HG03378 (cell line): ENCODE data around the gene ACTN2.
"Not testable (repeated sequence)": the region's sequence is repeated elsewhere in the genome, so short reads cannot be mapped to it uniquely, and the experiment has no call there.

Source experiments
- ATAC-seq: cut with Tn5 transposase; IDR thresholded peaks from one replicate; pipeline ENCODE4 v1.9.1; 2021; ENCODE audit warnings: mild to moderate bottlenecking, moderate library complexity; ENCODE audit not compliant: unreplicated experiment

ACTN2 gene

DNA sequence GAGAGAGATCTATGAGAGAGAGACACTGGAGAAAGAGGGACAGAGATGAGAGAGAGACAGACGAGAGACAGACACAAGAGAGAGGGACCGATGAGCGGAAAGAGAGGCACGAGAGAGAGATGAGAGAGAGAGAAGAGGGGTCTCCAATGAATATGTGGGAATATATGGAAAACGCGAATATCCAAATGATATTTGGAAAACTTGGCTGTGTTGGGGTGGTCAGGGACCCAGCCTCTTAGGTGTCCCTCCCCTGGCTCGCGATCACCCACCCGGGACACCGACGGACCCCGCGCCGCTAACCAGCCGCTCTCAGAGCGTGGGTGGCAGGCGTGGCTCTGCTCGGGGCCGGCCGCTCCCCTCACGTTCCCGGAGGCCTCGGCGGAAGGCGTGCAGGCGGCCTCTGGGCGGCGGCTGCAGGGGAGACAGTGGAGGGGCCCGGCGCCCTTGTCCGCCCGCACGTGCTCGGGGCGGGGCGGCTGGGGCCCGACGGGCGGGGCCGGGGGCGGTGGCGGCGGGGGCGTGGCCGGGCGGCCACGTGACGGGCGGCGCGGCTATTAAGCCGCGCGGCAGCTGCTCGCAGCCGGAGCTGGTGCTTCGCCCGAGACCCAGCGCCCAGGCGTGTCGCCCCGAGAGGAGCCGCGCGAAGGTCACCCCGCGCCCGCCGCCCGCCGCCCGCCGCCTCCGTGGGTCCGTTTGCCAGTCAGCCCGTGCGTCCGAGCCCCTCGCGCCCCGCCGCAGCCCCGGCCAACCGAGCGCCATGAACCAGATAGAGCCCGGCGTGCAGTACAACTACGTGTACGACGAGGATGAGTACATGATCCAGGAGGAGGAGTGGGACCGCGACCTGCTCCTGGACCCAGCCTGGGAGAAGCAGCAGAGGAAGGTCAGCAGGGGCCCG, at the start of gene ACTN2:
TSS of gene ACTN2 (plus strand) at position 583 of the 898 bp plus-strand sequence. CDS start at position 758, 175 bp downstream.
- no peak for ATAC-seq

DNA sequence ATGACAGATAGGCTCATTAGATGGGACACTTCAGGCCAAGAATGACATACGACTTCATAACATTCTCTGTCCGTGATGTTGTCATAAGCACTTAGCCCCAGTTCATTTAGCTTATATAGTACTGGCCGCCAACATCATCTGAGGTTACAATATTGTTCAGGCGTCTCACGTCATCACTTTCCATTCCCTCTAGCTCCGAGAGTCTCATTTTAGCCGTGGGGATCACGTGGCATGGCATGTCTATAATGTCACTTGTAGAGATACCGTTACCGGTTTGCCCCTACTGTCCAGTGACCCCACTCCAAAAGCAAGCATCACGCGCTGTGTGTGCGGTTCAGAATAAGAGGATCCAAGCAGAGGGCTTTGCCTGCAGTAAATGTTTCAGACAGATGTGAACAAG, 47.4 kb upstream of the ACTN2 start:
- ATAC-seq, result no peak

DNA sequence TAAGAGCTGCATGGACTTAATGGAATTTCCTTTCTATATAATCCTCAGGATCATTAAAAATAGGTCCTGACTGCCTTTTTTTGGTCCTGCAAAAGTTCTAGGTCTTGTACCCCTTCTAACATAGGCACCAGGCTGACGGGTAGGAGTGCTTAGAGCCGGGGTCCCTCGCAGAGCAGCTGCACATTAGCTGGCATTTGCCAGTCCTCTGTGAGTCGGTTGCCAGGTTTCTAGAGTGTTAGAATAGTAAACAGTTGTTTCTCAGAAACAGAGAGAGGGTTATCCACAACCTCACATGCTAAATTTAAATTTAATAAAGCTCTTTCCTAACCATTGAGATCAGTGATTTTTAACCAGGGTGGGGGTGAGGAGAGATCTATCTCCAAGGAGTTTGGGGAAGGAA, 46.6 kb upstream of the ACTN2 start:
- ATAC-seq, result no peak

DNA sequence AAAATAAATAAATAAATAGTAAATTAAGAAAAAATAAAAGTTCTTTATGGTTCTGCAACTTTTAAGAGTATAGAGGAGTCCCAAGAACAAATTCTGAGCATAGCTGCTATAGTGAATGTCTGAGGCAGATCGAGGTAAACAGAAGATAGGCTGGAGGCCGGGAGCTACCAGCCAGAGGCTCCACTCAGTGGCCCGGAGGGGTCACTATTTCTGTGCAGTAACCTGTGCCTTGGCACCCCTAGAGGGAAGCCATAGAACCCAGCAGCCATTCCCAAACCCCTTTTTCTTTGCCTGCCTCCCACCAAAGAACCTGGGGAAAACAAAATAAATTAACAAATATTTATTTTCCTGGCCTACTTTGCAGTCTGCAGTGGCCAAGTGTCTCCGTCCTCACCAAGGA, 43.5 kb upstream of the ACTN2 start:
- ATAC-seq, result no peak

DNA sequence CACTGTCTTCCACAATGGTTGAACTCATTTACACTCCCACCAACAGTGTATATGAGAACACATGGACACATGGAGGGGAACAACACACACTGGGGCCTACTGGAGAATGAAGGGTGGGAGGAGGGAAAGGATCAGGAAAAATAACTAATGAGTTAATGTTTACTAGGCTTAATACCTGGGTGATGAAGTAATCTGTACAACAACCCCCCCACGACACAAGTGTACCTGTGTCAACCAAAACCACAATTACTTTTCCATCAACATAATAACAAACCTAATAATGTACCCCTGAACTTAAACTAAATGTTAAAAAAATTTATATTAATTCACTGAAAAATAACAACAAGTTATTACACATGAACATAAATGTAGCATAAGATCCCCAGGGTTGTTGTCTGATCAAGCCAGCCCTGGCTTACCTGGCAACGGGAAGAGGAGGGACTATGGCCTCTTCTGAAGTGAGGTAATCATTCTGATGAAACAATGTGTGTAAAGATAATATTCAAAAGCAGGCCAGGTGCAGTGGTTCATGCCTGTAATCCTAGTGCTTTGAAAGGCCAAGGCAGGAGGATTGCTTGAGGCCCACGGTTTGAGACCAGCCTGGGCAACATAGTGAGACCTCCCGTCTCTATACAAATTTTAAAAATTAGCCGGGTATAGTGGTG, 41.2 kb upstream of the ACTN2 start:
- ATAC-seq, result no peak

DNA sequence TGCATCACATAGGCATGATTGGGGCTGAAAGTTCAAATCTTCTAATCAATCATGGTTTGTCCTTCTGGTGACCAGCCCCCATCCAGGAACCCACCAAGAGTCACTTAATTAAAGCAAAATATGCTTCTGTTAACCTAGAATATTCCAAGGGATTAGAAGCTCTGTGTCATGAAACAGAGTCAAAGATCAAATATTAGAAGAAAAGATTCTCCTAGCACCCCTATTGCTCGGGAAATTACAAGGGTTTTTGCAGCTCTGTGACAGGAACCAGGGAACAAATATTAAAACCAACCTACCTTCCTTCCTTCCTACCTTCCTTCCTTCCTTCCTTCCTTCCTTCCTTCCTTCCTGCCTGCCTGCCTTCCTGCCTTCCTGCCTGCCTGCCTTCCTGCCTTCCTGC, 31.8 kb upstream of the ACTN2 start:
- no peak for ATAC-seq

DNA sequence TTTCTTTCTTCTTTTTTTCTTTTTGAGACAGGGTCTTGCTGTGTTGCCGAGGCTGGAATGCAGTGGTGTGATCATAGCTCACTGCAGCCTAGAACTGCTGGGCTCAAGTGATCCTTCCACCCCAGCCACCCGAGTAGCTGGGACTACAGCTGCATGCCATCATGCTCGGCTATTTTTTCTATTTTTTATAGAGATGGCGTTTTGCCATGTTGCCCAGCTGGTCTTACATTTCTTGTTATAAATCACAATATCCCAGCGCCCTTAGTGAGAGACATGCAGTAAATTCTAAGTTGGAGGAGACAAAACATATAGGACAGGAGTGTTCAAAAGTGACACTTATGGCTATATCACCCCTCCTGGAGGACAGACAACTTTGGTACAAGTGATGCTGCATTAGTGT, 31.3 kb upstream of the ACTN2 start:
- ATAC-seq, result no peak

DNA sequence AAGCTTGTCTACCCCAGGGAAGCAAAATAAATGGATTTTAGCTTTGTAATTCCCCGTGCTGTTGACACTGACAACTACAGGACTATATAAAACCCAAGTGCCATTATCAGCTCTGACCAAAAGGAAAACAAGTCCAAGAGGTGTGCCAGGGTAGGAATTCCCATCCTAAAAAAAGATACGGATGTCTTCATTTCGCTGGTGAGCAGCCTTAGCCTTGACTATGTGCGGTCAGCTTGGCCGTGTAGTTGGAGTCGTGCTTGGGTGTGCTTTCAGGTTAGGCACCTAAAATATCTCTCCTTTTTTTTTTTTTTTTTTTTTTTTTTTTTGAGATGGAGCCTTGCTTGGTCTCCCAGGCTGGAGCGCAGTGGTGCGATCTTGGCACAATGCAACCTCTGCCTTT, 28.9 kb upstream of the ACTN2 start:
- ATAC-seq, result no peak

DNA sequence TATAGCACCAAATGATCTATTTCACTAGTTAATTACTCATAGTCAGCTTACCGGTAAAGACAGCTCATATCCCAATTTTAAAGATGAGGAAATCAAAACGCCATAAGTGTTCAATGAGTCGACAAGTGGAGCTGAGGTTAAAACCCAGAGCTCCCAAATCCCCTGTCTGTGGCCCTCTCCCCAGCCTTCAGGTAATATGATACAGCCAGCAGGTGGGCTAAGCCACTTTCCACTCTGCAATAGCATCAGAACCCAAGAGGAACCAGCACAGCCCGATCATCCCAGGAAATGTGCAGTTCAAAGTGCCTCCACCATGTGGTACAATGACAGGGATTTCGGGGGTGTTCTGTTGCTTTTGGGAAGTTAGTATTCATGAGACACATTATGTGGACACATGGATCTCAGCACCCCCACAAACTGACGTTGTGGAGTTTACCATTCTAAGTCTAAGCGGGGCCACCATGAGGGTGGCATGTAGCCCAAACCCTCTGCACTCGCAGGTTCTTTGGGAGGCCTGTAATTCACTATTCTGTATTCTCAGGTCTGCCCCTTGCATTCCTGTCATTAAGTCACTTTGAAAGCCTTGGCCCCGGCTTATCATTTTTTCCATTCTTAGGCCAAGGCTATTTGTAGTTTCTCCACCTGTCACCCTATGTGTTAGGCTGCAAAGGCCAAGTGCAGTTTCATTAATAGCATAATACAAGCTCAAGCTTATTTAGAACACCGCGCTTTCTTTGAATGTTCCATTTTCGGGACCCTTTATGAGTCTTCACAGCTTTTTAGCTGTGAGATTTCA, 26.3 kb upstream of the ACTN2 start:
- no peak for ATAC-seq

DNA sequence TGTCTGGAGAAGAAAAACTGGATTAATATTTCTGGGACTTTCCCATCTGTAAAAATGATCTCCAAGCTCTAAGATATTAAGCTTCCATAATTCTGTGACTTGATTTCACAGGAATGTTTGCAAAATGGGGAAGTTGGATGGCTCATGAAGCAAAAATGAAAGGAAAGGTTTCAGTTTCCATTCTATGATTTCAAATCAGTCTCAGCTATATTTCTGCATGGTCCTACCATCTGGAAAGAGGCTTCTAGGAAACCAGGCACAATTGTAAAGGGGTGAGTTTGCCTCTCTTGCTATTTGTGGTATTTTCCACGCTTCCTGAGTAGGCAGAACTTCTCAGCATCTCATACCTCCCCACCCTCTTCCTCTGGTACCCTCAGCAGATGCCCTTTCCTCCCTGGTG, 22.4 kb upstream of the ACTN2 start:
- ATAC-seq, result no peak

DNA sequence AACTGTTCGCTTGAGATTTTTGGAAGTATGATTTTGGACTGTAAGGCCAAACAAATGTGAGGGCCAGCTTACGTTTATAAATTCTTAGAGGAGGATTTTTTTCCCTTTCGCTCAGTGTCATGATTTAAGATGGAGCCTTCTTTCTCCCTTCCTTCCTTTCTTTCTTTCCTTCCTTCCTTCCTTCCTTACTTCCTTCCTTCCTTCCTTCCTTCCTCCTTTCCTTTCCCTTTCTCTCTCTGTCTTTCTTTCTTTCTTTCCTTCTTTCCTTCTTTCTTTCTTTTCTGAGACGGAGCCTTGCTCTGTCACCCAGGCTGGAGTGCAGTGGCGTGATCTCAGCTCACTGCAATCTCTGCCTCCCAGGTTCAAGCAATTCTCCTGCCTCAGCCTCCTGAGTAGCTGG, 17.4 kb upstream of the ACTN2 start:
- not testable (repeated sequence) for ATAC-seq

DNA sequence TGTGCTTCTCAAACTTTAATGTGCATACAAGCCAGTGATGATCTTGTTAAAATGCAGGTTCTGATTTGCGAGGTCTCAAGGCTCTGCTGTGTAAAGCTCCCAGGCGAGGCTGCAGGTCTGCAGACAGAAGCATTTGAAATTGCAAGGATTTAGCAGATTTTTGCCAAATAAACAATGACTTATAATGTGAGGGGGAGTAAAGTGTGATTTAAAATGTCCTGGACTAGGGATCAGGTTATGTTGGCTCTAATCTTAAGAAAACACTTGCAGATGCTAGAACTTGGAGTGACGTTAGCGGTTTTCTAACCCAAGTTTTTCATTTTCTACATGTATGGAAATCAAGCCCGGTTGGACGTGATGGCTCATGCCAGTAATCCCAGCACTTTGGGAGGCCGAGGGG, 16.2 kb upstream of the ACTN2 start:
- no peak for ATAC-seq

DNA sequence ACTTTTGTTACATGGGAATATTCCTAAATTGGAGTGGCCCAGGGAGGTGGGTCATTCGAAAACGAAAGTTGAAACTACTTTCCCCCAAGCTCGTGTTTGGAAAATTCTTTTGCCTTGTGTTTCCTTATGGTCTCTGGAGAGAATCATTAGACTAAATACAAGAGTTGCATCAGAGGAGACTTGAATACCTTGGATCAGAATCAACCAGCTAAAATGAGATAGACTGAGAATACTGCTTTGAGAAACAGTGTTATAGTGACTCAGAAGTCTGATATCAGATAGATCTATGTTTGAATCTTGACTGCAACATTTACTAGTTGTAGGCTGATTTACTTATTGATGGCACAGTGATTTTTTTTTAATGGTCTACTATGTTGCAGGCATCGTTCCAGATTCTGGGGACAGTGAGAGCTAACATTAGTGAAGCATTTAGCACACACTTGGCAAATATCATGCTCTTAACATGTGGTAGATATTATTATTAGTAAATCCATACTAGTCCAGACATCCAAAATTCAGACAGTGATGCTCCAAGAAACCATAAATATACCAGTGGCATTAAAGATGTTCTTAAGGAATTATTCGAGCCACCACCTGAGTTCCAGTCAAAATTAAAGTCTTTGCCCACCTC, 12.9 kb upstream of the ACTN2 start:
- ATAC-seq, result no peak

DNA sequence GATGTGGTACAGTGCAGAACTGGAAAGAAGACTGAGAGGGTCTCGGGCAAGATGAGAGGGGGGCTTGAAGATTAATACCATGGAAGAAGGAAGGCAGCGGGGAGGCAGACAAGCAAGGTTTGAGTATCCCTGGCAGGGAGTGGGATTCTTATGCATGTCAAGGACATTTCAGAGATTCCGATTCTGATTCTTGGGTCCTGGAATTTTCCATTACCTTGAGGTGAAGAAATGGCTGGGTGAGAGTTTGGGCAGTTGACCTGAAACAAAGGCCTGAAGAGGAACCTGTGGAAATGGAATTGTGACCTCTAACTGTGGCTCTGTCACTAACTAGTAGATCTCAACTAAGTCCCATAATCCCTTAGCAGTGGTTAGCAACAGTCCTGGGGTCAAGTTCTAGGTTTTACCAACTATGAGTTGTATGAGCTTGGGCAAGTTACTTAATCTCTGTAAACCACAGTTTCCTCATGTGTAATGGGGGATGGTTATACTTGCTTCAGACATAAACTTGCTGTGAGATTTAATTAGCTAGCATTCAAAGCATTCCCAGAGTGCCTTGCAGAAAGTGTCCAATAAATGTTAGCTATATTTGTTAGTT, 8.6 kb upstream of the ACTN2 start:
- ATAC-seq, result no peak

DNA sequence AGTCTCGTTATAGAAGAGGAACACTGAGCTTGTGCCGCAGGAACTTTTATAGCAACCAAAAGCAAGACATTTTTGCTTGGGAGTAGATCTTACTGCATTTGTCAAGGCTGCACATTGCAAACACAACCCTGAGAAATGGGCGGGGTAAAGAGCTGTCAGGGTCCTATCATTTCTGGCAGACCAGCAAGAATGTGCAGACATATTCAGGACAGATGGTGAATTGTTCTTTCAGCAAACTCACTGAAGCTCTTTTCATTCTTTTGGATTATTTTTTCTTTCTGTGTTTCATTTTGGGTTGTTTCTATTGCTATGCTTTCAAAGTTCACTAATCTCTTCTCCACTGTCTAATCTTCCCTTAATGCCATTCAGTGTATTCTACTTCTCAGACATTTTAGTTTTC, 5.1 kb upstream of the ACTN2 start:
- no peak for ATAC-seq

DNA sequence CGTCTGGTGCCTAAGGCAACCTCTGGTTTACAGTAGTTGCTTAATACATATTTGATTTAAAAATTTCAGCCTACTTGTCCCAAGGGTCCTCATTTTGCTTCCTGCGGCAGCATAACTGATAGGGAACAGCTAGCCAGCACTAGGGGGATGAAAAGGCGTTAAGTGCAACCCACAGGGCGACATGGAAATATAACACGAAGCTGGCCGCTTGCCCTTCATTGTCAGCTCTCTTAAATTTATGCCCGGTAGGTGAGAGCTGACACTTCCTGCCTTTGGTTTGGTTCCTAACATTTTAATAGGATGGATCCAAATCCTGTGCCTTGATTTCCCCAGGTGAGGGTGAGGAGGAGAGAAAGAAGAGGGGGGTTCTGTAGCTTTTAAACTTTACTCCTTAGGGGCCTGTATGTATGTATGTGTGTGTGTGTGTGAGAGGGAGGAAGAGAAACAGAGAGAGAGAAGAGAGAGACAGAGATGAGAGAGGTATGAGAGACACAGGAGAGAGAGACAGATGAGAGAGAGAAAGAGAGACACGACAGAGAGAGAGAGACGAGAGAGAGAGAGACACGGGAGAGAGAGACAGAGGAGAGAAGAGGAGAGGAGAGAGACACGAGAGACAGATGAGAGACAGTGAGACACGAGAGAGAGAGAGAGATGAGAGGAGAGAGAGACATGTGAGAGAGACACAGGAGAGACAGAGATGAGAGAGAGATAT, 938 bp upstream of the ACTN2 start:
- no peak for ATAC-seq

DNA sequence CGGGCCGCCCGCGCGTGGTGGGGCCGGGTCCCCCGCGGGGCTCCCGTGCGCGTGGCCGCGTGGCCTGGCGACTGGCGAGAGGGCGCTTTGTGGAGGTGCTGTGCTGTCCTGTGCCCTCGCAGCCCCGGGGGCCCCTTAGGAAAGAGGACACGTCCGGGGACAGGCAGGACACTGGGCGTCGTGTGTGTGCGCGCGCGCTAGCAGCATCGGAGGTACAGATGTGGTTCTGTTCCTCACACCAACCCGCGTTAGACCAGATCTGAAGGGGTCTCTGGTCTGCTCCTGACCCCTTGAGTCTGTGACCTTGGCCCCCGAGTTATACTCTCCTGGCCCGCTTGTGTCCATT, 489 bp downstream of the ACTN2 start:
- ATAC-seq, result no peak

DNA sequence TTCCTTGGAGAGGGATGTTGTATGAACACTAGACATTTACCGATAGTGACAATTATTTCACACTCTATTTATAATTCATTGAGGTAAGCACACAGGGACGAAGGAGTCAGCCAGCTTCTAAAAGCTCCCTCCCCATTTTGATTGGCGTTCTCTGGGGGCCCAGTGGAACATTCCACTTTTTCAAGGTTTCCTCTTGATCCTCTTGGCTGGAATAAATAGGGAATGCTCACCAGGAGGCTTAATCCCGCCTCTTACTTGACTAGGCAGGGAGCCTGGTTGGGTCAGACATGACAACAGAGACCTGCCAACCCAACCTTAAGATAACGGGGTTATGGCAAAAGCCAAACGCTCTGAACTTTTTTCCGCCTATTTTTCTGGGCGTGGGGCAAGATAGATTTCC, 974 bp downstream of the ACTN2 start:
- no peak for ATAC-seq

DNA sequence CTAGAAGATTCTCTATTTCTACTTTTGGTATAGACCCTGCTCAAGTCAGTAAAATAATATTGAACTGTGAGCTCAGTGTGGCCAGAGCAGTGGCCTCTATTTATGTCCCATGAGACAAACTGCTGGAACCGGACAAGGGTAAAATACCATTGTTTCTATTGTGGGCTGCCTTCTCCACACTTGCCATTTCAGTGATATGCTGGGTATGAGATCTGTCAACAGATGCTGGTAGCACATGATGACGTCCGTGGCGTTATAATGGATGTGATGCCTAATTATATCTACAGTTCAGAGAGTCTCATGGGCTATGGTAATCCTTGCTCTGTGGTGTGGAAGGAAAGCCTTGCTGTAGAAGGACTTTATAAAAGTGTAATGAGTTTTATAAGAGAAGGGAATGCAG, 2.4 kb downstream of the ACTN2 start:
- no peak for ATAC-seq
